GM12801 (cell line): ENCODE data around the gene DPP9.

Source experiments
- CTCF ChIP-seq: IDR thresholded peaks from one replicate; pipeline ENCODE4 v1.5.1; 2011; ENCODE audit warnings: control low read depth; ENCODE audit not compliant: insufficient read length; ENCODE audit errors: extremely low read depth

The DPP9 gene

DNA sequence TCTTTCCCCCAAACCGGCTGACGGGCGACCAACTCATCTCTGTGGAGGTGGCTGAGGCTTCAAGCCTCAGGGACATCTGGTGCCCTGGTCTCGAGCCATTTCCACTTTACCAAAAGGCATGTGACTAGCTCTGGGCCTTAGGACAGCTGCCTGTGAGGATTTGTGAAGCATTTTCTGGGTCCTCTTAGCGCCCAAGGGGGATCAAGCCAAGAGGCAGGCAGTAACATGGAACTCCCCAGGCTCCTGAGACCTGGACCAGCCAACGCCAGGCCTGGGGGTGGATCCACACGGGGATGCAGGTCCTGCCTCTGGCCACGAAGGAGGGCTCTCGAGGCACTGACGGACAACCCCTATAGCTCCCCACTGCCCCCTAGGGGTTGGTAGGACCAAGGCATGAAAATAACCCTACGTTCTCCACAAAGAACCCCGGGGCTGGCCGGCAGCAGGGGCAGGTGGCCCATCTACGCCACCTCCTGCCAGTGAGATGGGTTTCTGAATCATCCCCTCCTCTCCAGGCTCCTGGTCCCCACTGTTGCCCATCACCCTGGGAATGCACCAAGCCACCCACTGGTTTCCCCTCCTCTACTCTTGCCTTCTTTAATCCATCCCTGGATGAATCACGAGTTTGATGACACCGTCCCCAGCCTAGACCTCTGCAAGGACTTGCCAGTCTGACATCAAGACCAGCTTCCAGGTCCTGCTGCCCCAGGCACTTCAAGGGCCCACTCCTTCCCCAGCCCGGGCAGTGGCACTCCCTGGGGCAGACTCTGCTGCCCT is 46.5 kb downstream of the DPP9 start:
- TF ChIP-seq CTCF, result no peak

DNA sequence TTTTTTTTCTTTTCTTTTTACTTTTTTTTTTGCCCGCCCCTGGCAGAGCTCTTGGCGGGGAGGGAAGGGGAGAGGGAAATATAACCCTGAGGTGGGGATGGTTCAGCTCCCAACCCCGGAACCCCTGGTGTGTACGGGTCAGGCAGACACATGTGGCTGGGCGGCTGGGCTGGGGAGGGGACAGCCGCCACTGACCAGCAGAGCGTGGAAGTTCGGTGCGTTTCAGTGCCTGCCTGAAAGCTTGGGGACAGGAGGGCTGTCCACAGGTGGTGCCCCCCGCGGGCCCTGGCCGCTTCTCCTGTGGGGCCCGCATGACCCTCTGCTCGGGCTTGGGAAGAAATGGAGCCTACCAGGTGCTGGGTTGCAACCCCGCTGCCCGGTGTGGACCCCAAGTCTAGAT is 48.3 kb downstream of the DPP9 start:
- TF ChIP-seq CTCF, result no peak

DNA sequence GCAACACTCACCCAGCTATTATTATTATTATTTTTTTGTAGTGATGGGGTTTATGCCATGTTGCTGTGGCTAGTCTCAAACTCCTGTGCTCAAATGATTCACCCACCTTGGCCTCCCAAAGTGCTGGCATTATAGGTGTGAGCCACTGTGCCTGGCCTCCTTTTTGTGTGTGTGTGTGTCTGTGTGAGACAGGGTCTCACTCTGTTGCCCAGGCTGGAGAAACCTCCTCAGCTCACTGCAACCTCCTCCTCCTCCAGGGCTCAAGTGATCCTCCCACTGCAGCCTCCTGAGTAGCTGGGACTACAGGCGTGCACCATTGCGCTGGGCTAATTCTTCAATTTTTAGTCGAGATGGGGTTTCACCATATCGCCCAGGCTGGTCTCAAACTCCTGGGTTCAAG is 49.9 kb downstream of the DPP9 start:
- no peak for TF ChIP-seq CTCF

DNA sequence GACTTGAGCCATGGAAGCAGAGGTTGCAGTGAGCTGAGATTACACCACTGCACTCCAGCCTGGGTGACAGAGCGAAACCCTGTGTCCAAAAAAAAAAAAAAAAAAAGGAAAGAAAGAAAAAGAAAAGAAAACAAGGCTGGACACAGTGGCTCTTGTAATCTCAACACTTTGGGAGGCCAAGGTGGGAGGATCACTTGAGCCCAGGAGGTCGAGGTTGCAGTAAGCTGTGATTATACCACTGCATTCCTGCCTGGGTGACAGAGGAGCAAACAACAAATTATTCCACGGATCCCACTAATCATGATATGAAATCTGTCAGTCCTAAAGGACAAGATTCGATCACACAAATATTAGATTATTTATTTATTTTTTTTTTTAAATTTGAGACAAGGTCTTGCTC is 50.4 kb downstream of the DPP9 start:
- TF ChIP-seq CTCF, result no peak

GRCh38 chr19:4671185-4671851 is 52.3 kb downstream of the DPP9 start:
- no peak for TF ChIP-seq CTCF

DNA sequence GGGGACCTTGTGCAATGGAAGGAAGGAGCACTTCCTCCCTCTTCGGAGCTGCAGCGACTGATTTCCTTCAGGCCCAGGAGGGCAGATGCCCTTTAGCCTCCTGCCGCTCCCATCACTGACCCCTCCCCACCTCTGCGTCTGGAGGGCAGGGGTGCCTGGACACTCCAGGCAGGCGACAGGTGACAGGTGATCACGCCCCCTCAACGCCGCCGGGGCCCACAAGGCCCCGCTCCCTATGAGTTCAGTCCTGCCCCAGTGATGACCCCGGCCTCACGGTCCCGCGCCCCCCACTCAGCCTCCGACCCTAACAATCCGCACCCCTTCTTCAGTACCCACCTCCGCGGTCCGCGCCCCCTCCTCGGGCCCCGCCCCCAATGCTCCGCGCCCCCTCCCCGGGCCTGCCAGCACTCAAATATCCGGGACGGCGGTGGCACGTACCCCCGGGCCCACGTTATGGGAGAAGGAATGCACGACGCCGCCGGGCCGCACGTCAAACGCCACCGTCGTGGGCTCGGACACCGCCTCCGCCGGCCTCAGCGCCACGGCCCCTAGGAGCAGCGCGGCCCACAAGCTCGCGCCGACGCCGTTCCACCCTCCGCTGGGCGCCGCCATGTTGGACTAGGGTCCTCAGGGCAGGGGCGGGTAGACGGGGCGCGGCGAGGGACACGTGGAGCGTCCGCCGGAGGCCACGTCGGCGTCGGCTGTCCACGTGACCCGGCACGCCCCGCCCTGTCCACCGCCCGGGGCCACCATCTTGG is 53.7 kb downstream of the DPP9 start, which contains the start of gene MYDGF:
MYDGF (minus strand) TSS at position 620 of the 758 bp plus-strand sequence; CDS start at position 612, 8 bp downstream.
- no peak for TF ChIP-seq CTCF

DNA sequence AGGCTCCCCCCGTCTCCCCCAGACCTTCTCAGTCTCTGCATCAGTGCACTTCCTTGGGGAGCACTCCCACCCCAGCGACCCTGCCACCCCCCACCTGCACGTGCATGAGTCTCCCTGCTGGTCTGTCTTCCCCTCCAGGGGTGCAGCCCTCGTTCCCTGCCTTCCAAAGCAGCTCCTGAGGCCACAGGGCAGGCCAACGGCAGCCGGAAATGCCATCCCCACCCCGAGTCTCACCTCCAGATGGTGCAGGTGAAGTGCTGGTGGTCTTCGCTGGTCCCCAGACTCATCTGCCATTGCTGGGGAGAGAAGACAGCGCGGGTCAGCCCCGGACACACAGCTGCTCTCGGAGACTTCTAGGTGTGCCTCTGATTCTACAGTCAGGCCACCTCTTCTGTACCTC is 59.0 kb downstream of the DPP9 start:
- TF ChIP-seq CTCF, result no peak
